IMR-90 (cell line): Measurements from ENCODE around the gene BCAS4. TPM values are rescaled to one million over a fixed set of nuclear protein-coding genes. Genes with fewer than 3 reads are reported as not detected.

ENCODE experiments used
- ATAC-seq: fragments of 200-7000 bp; cut with Tn5 transposase; 2 replicates; pipeline ENCODE4 v1.9.1; 2020; ENCODE audit warnings: low read depth, mild to moderate bottlenecking, moderate library complexity
- BruUV-seq: library from RNA; stranded (reverse); fragments of 400-500 nt; replicated peaks from 2 replicates; lab custom pipeline; 2021; lab: Mats Ljungman, UMichigan
- CTCF ChIA-PET: fragments of 300-600 bp; formaldehyde crosslinking; extraction: SDS; loops from one replicate; lab custom pipeline; 2021; ENCODE audit warnings: antibody characterized with exemption; lab: Yijun Ruan, JAX
- POLR2A ChIA-PET: fragments of 300-600 bp; sonication (Branson Sonifier 250); formaldehyde crosslinking; loops from one replicate; lab custom pipeline; 2022; ENCODE audit warnings: antibody characterized with exemption; ENCODE audit not compliant: unreplicated experiment; lab: Charles Lee
- DNase-seq: peaks from one replicate; pipeline ENCODE4 v3.0.0; 2013
- H2AFZ ChIP-seq: replicated peaks from 2 replicates; pipeline ENCODE3; 2013; ENCODE audit warnings: low read length, mild to moderate bottlenecking; ENCODE audit not compliant: poor library complexity
- H2AK5ac ChIP-seq: 2 replicates; pipeline ENCODE4 v1.6.1; 2013; ENCODE audit warnings: low read depth, low read length, inconsistent platforms
- H2AK9ac ChIP-seq: replicated peaks from 2 replicates; pipeline ENCODE3; 2013; ENCODE audit warnings: mild to moderate bottlenecking, low read depth, low read length, moderate library complexity; ENCODE audit not compliant: poor library complexity
- H2BK120ac ChIP-seq: 2 replicates; pipeline ENCODE4 v1.6.1; 2013; ENCODE audit warnings: low read depth, low read length, inconsistent platforms
- H2BK15ac ChIP-seq: 3 replicates; pipeline ENCODE4 v1.6.1; 2013; ENCODE audit warnings: low read depth, low read length, inconsistent platforms
- H2BK20ac ChIP-seq: 2 replicates; pipeline ENCODE4 v1.6.1; 2013; ENCODE audit warnings: low read depth, mild to moderate bottlenecking, inconsistent platforms, low read length, moderate library complexity
- H2BK5ac ChIP-seq: 2 replicates; pipeline ENCODE4 v1.6.1; 2013; ENCODE audit warnings: mild to moderate bottlenecking, low read depth, low read length, inconsistent platforms; ENCODE audit not compliant: poor library complexity, severe bottlenecking
- H3K14ac ChIP-seq: replicated peaks from 2 replicates; pipeline ENCODE4 v1.6.1; 2013; ENCODE audit warnings: low read depth, low read length, inconsistent platforms
- H3K18ac ChIP-seq: 2 replicates; pipeline ENCODE4 v1.6.1; 2013; ENCODE audit warnings: low read depth, low read length, control low read depth
- H3K23ac ChIP-seq: 2 replicates; pipeline ENCODE4 v1.6.1; 2013; ENCODE audit warnings: low read depth, low read length, inconsistent platforms
- H3K27ac ChIP-seq: 2 replicates; pipeline ENCODE4 v1.5.1; 2013; ENCODE audit warnings: mild to moderate bottlenecking, control low read depth, low read length; ENCODE audit not compliant: insufficient read depth
- H3K27me3 ChIP-seq: 2 replicates; pipeline ENCODE4 v1.6.1; 2013; ENCODE audit warnings: low read length; ENCODE audit not compliant: control insufficient read depth, insufficient read depth
- H3K36me3 ChIP-seq: 2 replicates; pipeline ENCODE4 v1.6.1; 2013; ENCODE audit warnings: low read length, mixed read lengths; ENCODE audit not compliant: control insufficient read depth, insufficient read depth
- H3K4ac ChIP-seq: 2 replicates; pipeline ENCODE4 v1.6.1; 2013; ENCODE audit warnings: low read depth, low read length, inconsistent platforms
- H3K4me1 ChIP-seq: 2 replicates; pipeline ENCODE4 v1.6.1; 2013; ENCODE audit warnings: low read length, mixed read lengths; ENCODE audit not compliant: control insufficient read depth, insufficient read depth
- H3K4me2 ChIP-seq: 2 replicates; pipeline ENCODE4 v1.6.1; 2013; ENCODE audit warnings: low read depth, mild to moderate bottlenecking, control low read depth, low read length, moderate library complexity
- H3K4me3 ChIP-seq: 2 replicates; pipeline ENCODE4 v1.5.1; 2013; ENCODE audit warnings: low read depth, mild to moderate bottlenecking, control low read depth, low read length, moderate library complexity; ENCODE audit not compliant: insufficient read depth
- H3K56ac ChIP-seq: 2 replicates; pipeline ENCODE4 v1.6.1; 2013; ENCODE audit warnings: low read length, inconsistent platforms; ENCODE audit not compliant: insufficient read depth; ENCODE audit errors: extremely low read depth
- H3K79me1 ChIP-seq, 2 experiments: 2 replicates each; pipeline ENCODE4 v1.6.1; 2013; ENCODE audit warnings: low read length in 2 of 2, inconsistent platforms in 1 of 2, low read depth in 1 of 2
- H3K9ac ChIP-seq: 2 replicates; pipeline ENCODE4 v1.6.1; 2013; ENCODE audit warnings: low read depth, low read length, control low read depth
- H3K9me1 ChIP-seq: 2 replicates; pipeline ENCODE4 v1.6.1; 2013; ENCODE audit warnings: low read length, inconsistent platforms; ENCODE audit not compliant: insufficient read depth
- H3K9me3 ChIP-seq: 2 replicates; pipeline ENCODE4 v1.6.1; 2013; ENCODE audit warnings: low read length; ENCODE audit not compliant: control insufficient read depth, insufficient read depth
- H4K20me1 ChIP-seq: 2 replicates; pipeline ENCODE4 v1.6.1; 2013; ENCODE audit warnings: low read length, inconsistent platforms; ENCODE audit not compliant: insufficient read depth
- H4K5ac ChIP-seq: 2 replicates; pipeline ENCODE4 v1.6.1; 2013; ENCODE audit warnings: mild to moderate bottlenecking, low read depth, low read length, control low read depth
- H4K8ac ChIP-seq, 2 experiments: 2 replicates each; pipeline ENCODE4 v1.6.1; 2013; ENCODE audit warnings: low read depth in 2 of 2, low read length in 2 of 2, control low read depth in 1 of 2, inconsistent platforms in 1 of 2
- H4K91ac ChIP-seq: 2 replicates; pipeline ENCODE4 v1.6.1; 2013; ENCODE audit warnings: low read depth, low read length, inconsistent platforms; ENCODE audit not compliant: insufficient read depth
- BHLHE40 ChIP-seq: fragments of 150-350 bp; IDR thresholded peaks from 2 replicates; pipeline ENCODE4 v1.6.1; 2016; ENCODE audit warnings: mild to moderate bottlenecking, low read depth, low read length
- CHD1 ChIP-seq: IDR thresholded peaks from 2 replicates; pipeline ENCODE4 v1.6.1; 2012; ENCODE audit warnings: low read depth, low read length, improper control_type of control experiment
- RFX5 ChIP-seq: IDR thresholded peaks from 2 replicates; pipeline ENCODE4 v1.8.0; 2012; ENCODE audit warnings: low read depth, mild to moderate bottlenecking, low read length, moderate library complexity
- WGBS, 2 experiments: methylation state at CpG; one replicate each; pipeline versions ENCODE4 v1.1.5 to v1.1.7; 2013; ENCODE audit warnings: missing lambda C conversion rate in 2 of 2; ENCODE audit not compliant: insufficient read length in 1 of 2; ENCODE audit errors: extremely low coverage in 2 of 2; 5-methylcytosine and 5-hydroxymethylcytosine counted together
- dilution Hi-C: fragments of 300-500 bp; cut with HindIII; formaldehyde crosslinking; loops from one replicate; pipeline ENCODE4 v1.14.3; 2018; ENCODE audit warnings: low sequenced_read_pairs; ENCODE audit not compliant: unreplicated experiment
- in situ Hi-C: fragments of 300-500 bp; cut with MboI; formaldehyde crosslinking; loops from 3 replicates; pipeline ENCODE4 v1.14.3; 2019; ENCODE audit warnings: low sequenced_read_pairs, inconsistent platforms, mixed read lengths
- intact Hi-C: fragments of 100-400 bp; cut with micrococcal nuclease; formaldehyde crosslinking; loops from 2 replicates; pipeline ENCODE4 v1.10.0; 2022
- polyA plus RNA-seq, 3 experiments: library from polyadenylated mRNA; depleted of rRNA; stranded (reverse); fragments of >200 nt; gene quantifications; 2 replicates each; pipeline ENCODE4 v1.2.3, GENCODE V29; 2012; ENCODE audit warnings: low replicate concordance in 1 of 3
- total RNA-seq: library from RNA; depleted of rRNA; stranded (reverse); fragments of >200 nt; gene quantifications from 2 replicates; pipeline ENCODE4 v1.2.3, GENCODE V29; 2012

The BCAS4 gene
- total and polyA plus RNA-seq, 2 of the 4 experiments (the other 2 are of a cell fraction): 42.7 to 47.5 TPM

- Histone ChIP-seq H3K36me3 (no peaks in the 10 kb centered on the region), H3K4me1 (no peaks in the 10 kb centered on the region), H3K4me2 (no peak overlapping the region), H2BK20ac (no peak overlapping the region), H3K9me1 (peaks cover 3% of the 10 kb centered on the region; the same call in 1 of the 2 replicates), H3K56ac (no peak overlapping the region), H3K27me3 (no peaks in the 10 kb centered on the region), H2BK120ac (no peak overlapping the region), H2AK5ac (no peak overlapping the region), H3K18ac (no peak overlapping the region), H2BK5ac (no peak overlapping the region), H3K23ac (no peak overlapping the region), H4K8ac (no peak overlapping the region), H2AFZ (no peak overlapping the region), H4K5ac (no peak overlapping the region), H3K9ac (no peak overlapping the region), H3K4ac (no peak overlapping the region), H3K4me3 (no peak overlapping the region), H4K91ac (no peak overlapping the region), H3K27ac (no peak overlapping the region), H3K79me1 (peaks cover 11 to 18% of the 10 kb centered on the region in 2 experiments; a peak in 3 of 4 replicates), H2BK15ac (no peak overlapping the region), H3K14ac (no peak overlapping the region), H2AK9ac (no peak overlapping the region), H4K20me1 (peaks cover 6% of the 10 kb centered on the region; the same call in 1 of the 2 replicates), H3K9me3 (no peaks in the 10 kb centered on the region)
- in situ Hi-C loops: no loop called here
- ChIA-PET CTCF (no interaction called here), POLR2A (no interaction called here)
- DNase-seq: no peak
- no TSS peak for BruUV-seq
- TF ChIP-seq BHLHE40 (no peak), RFX5 (no peak), CHD1 (no peak)
- dilution Hi-C loops: loop anchor here (25.0 kb wide), 1 partner anchor 110 kb away; no protein-coding TSS in a partner anchor
- WGBS, 2 experiments: 86% methylated on average over 5 of the region's 8 CpGs; no CpG with 5 or more reads in 1 of the 2 experiments
- intact Hi-C loops: no loop called here
- ATAC-seq: no peak
Measured at GRCh38 chr20:50802289-50802688, 7.4 kb downstream of the BCAS4 start.
